ENCODE measurements around the gene RTP3.
"Not testable (repeated sequence)": the region's sequence is repeated elsewhere in the genome, so short reads cannot be mapped to it uniquely, and the experiment has no call there.

The RTP3 gene

DNA sequence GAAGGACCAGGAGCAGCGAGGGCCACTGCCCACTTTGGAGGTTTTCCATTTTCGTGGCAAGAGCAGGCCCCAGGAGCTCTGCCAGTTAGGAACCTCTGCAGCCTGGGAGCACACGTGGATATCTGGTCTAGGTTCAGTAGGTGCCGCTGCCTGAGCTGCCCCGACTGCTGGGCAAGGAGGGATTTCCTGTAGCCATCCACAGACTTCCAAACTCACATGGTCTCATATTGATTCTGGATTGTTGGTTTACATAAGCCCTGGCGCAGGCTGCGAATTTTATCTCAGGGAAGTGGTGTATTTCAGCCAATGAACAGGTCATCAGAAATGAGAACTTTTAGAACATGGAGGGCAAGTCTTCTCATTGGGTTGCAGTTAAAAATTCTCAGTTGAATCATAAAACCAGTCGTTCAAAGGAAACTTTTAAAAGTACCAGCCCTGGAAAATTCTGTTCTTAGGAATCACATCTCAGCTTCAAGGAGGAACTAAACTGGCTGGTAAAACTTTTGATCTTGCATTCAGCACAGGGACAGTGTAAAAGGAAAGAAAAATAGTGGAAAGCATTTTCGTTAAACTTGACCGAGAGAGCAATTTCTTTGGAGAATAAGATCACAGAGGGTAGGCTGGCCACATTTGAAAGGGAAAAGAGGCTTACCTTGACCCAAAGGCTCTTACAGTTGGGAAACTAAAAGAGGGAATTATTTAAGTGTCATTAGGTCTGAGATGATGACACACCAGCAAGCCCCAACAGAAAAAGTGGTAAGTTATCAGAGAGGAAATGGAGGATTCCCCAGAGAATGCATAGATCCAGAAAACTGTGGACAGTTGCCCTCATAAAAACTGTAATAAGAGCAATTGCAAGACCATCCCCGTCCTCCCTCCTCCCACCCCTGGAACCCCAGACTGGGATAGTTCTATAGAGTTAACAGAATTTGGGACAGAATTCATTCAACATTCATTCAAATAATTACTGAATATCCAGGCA lies 6.4 kb upstream of the RTP3 start:
- no peak for DNase-seq (ENCODE audit: low read depth in 2 of 2)

- DNase-seq (ENCODE audit: low read depth in 2 of 2): no peak
These were observed 4.8 kb upstream of the RTP3 start for GRCh38 chr3:46492890-46493547.

DNA sequence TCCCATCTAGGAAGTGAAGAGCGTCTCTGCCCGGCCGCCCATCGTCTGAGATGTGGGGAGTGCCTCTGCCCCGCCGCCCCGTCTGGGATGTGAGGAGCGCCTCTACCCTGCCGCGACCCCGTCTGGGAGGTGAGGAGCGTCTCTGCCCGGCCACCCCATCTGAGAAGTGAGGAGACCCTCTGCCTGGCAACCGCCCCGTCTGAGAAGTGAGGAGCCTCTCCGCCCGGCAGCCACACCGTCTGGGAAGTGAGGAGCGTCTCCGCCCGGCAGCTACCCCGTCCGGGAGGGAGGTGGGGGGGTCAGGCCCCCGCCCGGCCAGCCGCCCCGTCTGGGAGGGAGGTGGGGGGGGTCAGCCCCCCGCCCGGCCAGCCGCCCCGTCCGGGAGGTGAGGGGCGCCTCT lies 3.3 kb upstream of the RTP3 start:
- DNase-seq (ENCODE audit: low read depth in 2 of 2): not testable (repeated sequence)

- DNase-seq (ENCODE audit: low read depth in 2 of 2): no peak
These were observed 1.8 kb upstream of the RTP3 start for GRCh38 chr3:46495901-46496456.

- DNase-seq (ENCODE audit: low read depth in 2 of 2): no peak
These were observed 825 bp upstream of the RTP3 start for GRCh38 chr3:46496746-46497555.

DNA sequence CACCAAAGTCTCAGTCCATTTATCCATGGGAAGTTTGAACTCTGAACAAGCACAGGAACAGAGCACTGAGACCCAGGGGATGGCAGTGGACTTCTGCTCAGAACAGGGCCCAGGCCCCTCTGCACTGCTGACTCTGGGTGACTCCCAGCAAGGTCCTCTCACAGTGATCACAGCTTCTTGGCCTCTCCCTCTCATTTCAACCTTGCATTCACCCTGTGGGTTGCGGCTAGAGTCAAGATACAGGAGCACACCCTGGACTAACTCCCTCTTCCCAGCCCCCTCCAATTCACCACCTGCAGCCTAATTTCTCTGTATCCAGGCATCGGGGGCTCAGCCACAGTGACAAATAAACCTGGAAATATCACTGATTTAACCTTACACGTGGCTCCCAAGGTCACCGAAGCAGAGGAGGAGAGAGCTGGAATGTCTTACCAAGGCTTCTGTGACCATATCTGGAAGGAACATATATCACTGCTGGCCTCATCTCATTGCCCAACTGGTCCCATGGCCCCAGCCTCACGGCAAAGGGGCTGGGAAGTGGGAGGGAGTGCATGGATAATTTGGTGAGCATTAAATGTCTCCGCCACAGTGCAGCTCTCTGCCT lies 1.2 kb downstream of the RTP3 start:
- no peak for DNase-seq (ENCODE audit: low read depth in 2 of 2)

DNA sequence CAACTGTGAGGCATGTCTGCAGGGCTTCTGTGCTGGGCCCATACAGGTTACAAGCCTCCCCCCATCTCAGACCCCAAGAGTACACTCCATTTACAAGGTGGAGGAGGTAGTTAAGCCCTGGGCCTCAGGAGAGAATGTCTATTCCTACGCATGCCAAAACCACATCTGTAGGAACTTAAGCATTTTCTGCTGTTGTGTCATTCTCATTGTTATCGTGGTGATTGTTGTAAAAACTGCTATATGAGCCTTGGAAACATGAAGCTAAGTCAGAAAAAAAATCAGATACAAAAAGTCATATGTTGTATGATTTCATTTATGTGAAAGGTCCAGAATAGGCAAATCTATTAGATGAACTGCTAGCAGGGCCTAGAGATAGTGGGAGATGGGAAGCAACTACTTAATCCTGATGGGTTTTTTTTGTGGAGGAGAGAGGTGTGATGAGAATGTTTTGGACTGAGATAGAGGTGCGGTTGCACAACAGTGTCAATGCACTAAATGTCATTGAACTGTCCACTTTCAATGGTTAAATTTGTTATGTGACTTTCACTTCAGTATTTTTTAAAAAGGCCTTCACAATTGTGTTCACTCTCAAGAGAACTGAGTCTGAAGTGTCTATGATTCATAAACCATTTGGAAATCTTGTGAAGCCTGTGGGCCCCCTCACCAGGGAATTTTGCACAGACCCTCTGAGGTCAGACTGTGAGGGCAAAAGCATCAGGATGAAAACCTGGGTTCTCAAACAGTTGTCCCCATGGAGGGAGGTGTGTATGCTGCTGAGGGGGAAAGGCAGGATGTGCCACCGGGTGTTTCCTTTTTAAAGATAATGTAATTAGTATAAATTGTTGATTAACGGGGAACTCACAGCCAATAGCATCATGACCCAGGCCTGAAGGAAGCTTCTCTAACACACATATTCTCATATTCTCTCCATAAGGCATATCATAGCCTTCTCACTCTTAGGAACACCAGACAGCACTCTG lies 3.2 kb downstream of the RTP3 start:
- DNase-seq (ENCODE audit: low read depth in 2 of 2): no peak

- DNase-seq (ENCODE audit: low read depth in 2 of 2): no peak
These were observed 3.9 kb downstream of the RTP3 start for GRCh38 chr3:46501702-46502101.

GRCh38 chr3:46503200-46503874 lies 5.6 kb downstream of the RTP3 start:
- no peak for DNase-seq (ENCODE audit: low read depth in 2 of 2)

- peak in 1 of 2 donors; percentile 18 for DNase-seq (ENCODE audit: low read depth in 2 of 2)
These were observed 7.0 kb downstream of the RTP3 start for GRCh38 chr3:46504789-46505188.

- DNase-seq (ENCODE audit: low read depth in 2 of 2): no peak
These were observed 8.2 kb downstream of the RTP3 start for GRCh38 chr3:46505953-46506352.

DNA sequence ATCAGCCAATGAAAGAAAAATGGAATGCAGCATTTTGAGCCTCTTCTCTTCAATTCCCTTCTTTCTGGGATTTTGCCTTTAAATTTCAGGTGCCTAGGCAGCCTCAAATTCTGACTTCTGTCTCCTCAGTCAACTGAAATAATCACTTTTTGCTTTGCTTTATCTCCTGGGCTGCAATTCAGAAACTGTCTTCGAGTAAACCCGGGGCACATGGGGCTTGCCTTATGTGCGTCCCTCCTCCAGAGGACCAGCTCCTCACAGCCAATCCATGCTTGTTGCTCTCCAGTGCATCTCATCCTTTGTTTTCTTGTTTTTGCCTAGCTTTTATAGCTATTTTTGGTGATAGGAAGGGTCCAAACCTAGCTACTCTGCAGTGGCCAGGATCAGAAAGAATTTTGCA lies 8.8 kb downstream of the RTP3 start:
- DNase-seq (ENCODE audit: low read depth in 2 of 2): no peak

DNA sequence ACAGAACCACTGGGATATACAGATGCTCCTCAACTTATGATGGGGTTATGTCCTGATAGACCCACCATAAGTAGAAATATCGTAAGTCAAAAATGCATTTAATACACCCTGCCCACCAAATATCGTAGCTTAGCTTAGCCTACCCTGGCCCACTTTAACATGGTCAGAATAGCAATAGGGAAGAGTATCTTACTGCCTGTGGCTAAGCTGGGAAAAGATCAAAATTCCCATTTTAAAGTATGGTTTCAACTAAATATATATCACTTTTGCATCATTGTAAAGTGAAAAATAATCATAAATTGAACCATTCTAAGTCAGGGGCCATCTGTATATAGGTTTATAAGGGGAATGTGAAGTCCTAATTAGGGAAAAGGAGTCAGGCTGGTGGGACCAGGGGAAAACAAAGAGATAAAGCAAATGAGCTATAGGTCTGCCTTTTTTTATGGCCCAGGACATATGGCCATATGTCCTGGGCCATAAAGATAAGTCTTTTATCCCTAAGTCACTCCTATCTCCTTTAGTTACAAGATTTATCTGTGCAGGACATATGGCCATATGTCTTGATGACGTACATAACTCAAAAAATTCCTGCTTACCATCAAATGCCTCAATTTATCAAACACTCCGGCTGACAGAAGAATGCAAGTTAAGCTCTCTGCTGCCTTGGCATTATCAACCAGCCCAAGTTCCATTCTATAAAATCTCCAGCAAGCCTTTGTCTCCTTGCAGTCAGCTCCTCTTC lies 11.2 kb downstream of the RTP3 start:
- DNase-seq (ENCODE audit: low read depth in 2 of 2): no peak

DNA sequence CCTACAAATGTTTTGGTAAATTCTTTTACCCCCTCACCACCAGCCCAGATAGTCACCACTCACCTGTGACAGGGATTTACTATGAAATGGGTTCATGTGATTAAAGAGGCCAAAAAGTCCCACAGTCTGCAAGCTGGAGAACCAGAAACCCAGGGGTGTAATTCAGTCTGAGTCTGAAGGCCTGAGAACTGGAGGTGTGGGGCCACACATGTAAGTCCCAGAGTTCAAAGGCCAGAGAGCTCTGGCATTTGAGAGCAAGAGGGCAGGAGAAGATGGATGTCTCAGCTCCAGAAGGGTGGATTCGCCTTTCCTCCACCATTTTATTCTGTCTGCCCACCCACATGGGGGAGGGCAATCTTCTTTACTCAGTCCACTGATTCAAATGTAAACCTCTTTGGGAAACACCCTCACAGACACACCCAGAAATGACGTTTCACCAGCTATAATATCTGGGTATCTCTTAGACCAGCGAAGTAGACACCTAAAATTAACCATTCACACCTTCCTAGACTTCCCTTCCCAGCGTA lies 11.9 kb downstream of the RTP3 start:
- DNase-seq (ENCODE audit: low read depth in 2 of 2): no peak

GRCh38 chr3:46512191-46512749 lies 14.5 kb downstream of the RTP3 start:
- no peak for DNase-seq (ENCODE audit: low read depth in 2 of 2)

- no peak for DNase-seq (ENCODE audit: low read depth in 2 of 2)
These were observed 18.7 kb downstream of the RTP3 start for GRCh38 chr3:46516521-46516920.

DNA sequence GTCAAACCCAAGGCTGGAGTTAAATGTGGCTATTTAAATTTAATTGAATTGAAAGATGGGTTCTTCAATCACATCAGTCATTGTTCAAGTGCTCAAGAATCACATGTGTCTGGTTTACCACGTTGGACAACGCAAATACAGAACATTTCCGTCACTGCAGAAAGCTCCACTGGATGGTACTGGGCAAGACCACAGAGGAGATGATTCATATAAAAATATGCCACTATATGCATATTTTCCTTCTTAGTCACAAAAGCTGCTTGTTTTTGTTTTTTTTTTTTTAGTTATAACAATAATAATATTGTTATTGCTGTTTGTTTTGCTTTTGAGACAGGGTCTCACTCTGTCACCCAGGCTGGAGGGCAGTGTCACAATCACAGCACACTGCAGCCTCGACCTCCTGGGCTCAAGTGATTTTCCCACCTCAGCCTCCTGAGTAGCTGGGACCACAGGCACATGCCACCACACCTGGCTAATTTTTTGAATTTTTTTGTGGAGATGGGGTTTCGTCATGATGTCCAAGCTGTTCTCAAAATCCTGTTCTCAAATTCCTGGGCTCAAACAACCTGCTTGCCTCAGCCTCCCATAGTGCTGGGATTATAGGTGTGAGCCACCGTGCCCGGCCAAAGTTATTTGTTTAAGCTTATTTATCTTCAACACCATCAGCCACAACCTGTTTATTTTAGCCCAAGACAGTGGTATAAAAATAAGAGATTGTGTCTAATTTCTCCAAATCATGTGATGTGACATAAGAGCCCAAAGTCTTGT lies 19.4 kb downstream of the RTP3 start:
- DNase-seq (ENCODE audit: low read depth in 2 of 2): no peak

DNA sequence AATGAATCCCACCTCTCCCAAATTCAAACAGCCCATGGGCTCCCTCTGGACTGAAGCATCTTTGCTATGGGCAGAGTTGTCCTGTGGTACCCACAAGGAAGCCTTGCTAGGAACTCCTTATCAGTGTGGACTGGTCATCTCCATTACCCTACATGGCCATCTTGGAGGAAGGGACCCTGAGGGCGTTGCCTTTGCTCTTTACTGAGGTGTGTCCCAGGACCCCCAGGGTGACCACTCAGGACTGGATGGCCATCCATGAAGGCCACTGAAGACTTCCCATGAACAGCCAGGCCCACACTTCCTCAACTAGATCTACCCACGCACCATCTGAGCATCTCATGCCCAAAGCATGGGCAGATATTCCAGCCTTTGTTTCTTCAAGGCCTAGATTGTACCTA lies 20.0 kb downstream of the RTP3 start:
- DNase-seq (ENCODE audit: low read depth in 2 of 2): no peak

Data from activated CD8-positive, alpha-beta memory T cell treated with anti-CD3 and anti-CD28 coated beads for 4 hours (primary cell).